ENCODE data around the gene RNF225.
"Not testable (repeated sequence)": the region's sequence is repeated elsewhere in the genome, so short reads cannot be mapped to it uniquely, and the experiment has no call there.

Gene RNF225

GRCh38 chr19:58372311-58373133, 22.9 kb upstream of the RNF225 start:
- TF ChIP-seq CTCF (IDR thresholded peaks at IDR 0.05; ENCODE audit: low read length), result no peak
- no peak for TF ChIP-seq EZH2phosphoT487 (IDR thresholded peaks at IDR 0.05; ENCODE audit: low read length)
- TF ChIP-seq EZH2 (optimal IDR thresholded peaks at IDR 0.05; ENCODE audit: low read depth, low read length), result no peak
- no peak for DNase-seq
- Histone ChIP-seq H3K9ac (ENCODE audit: low read length) (no peak overlapping the region), H3K36me3 (replicated peaks; ENCODE audit: insufficient read depth, low read length) (no peaks in the 10 kb centered on the region), H3K27me3 (replicated peaks; ENCODE audit: insufficient read depth, low read length) (no peaks in the 10 kb centered on the region), H3K4me1 (ENCODE audit: low read length) (no peaks in the 10 kb centered on the region), H3K4me3 (ENCODE audit: low read length) (no peak overlapping the region), H4K20me1 (ENCODE audit: insufficient read depth, low read length) (no peaks in the 10 kb centered on the region), H2AFZ (ENCODE audit: low read length) (no peak overlapping the region), H3K79me2 (ENCODE audit: low read length) (no peaks in the 10 kb centered on the region), H3K27ac (ENCODE audit: low read length) (no peak overlapping the region), H3F3A (ENCODE audit: insufficient read depth, low read length) (no peaks in the 10 kb centered on the region), H3K9me2 (replicated peaks; ENCODE audit: insufficient read depth, low read length) (no peaks in the 10 kb centered on the region), H3K9me3 (replicated peaks; ENCODE audit: insufficient read depth, low read length) (no peaks in the 10 kb centered on the region), H3K4me2 (ENCODE audit: low read depth, low read length) (no peak overlapping the region)

GRCh38 chr19:58374200-58374599, 21.3 kb upstream of the RNF225 start:
- no peak overlapping the region for H3K4me2 ChIP-seq (ENCODE audit: low read depth, low read length)
- no peak overlapping the region for H3K27ac ChIP-seq (ENCODE audit: low read length)
- H3K9ac ChIP-seq (ENCODE audit: low read length), result no peak overlapping the region
- no peaks in the 10 kb centered on the region for H3K36me3 ChIP-seq (replicated peaks; ENCODE audit: insufficient read depth, low read length)
- no peaks in the 10 kb centered on the region for H3F3A ChIP-seq (ENCODE audit: insufficient read depth, low read length)
- no peak for DNase-seq
- TF ChIP-seq EZH2phosphoT487 (IDR thresholded peaks at IDR 0.05; ENCODE audit: low read length), result no peak
- no peak for TF ChIP-seq CTCF (IDR thresholded peaks at IDR 0.05; ENCODE audit: low read length)
- H2AFZ ChIP-seq (ENCODE audit: low read length), result no peak overlapping the region
- no peaks in the 10 kb centered on the region for H4K20me1 ChIP-seq (ENCODE audit: insufficient read depth, low read length)
- no peaks in the 10 kb centered on the region for H3K9me2 ChIP-seq (replicated peaks; ENCODE audit: insufficient read depth, low read length)
- H3K27me3 ChIP-seq (replicated peaks; ENCODE audit: insufficient read depth, low read length), result no peaks in the 10 kb centered on the region
- H3K9me3 ChIP-seq (replicated peaks; ENCODE audit: insufficient read depth, low read length), result no peaks in the 10 kb centered on the region
- no peaks in the 10 kb centered on the region for H3K79me2 ChIP-seq (ENCODE audit: low read length)
- H3K4me1 ChIP-seq (ENCODE audit: low read length), result no peaks in the 10 kb centered on the region
- H3K4me3 ChIP-seq (ENCODE audit: low read length), result no peak overlapping the region

GRCh38 chr19:58376724-58377123, 18.7 kb upstream of the RNF225 start:
- H3K36me3 ChIP-seq (replicated peaks; ENCODE audit: insufficient read depth, low read length); H3K27ac ChIP-seq (ENCODE audit: low read length); H3K79me2 ChIP-seq (ENCODE audit: low read length); H3F3A ChIP-seq (ENCODE audit: insufficient read depth, low read length); H3K9me2 ChIP-seq (replicated peaks; ENCODE audit: insufficient read depth, low read length); H4K20me1 ChIP-seq (ENCODE audit: insufficient read depth, low read length); H3K27me3 ChIP-seq (replicated peaks; ENCODE audit: insufficient read depth, low read length); H3K4me3 ChIP-seq (ENCODE audit: low read length); H3K4me2 ChIP-seq (ENCODE audit: low read depth, low read length); H3K4me1 ChIP-seq (ENCODE audit: low read length); H2AFZ ChIP-seq (ENCODE audit: low read length); H3K9me3 ChIP-seq (replicated peaks; ENCODE audit: insufficient read depth, low read length); H3K9ac ChIP-seq (ENCODE audit: low read length); DNase-seq: not testable (repeated sequence)

GRCh38 chr19:58379246-58379645, 16.2 kb upstream of the RNF225 start:
- no peaks in the 10 kb centered on the region for H3K9me3 ChIP-seq (replicated peaks; ENCODE audit: insufficient read depth, low read length)
- H3K4me2 ChIP-seq (ENCODE audit: low read depth, low read length), result no peak overlapping the region
- no peaks in the 10 kb centered on the region for H3K27me3 ChIP-seq (replicated peaks; ENCODE audit: insufficient read depth, low read length)
- H3K79me2 ChIP-seq (ENCODE audit: low read length), result no peaks in the 10 kb centered on the region
- 0 out of 2 replicates have a peak, but pooled peaks cover 3% of the 10 kb centered on the region for H3K4me1 ChIP-seq (ENCODE audit: low read length)
- no peaks in the 10 kb centered on the region for H3F3A ChIP-seq (ENCODE audit: insufficient read depth, low read length)
- no peak overlapping the region for H2AFZ ChIP-seq (ENCODE audit: low read length)
- no peak overlapping the region for H3K9ac ChIP-seq (ENCODE audit: low read length)
- H3K36me3 ChIP-seq (replicated peaks; ENCODE audit: insufficient read depth, low read length), result no peaks in the 10 kb centered on the region
- no peak overlapping the region for H3K4me3 ChIP-seq (ENCODE audit: low read length)
- H3K27ac ChIP-seq (ENCODE audit: low read length), result no peak overlapping the region
- no peaks in the 10 kb centered on the region for H4K20me1 ChIP-seq (ENCODE audit: insufficient read depth, low read length)
- H3K9me2 ChIP-seq (replicated peaks; ENCODE audit: insufficient read depth, low read length), result no peaks in the 10 kb centered on the region
- no peak for DNase-seq
- TF ChIP-seq EZH2 (optimal IDR thresholded peaks at IDR 0.05; ENCODE audit: low read depth, low read length) (no peak), CTCF (IDR thresholded peaks at IDR 0.05; ENCODE audit: low read length) (no peak), EZH2phosphoT487 (IDR thresholded peaks at IDR 0.05; ENCODE audit: low read length) (no peak)
